Measurements from ENCODE around the gene CSTF1. TPM values are rescaled to one million over a fixed set of nuclear protein-coding genes. Genes with fewer than 3 reads are reported as not detected.
A peak's percentile ranks its signal among the peaks of the same experiment; 100 is the strongest.
"Not testable (repeated sequence)": the region's sequence is repeated elsewhere in the genome, so short reads cannot be mapped to it uniquely, and the experiment has no call there.

CSTF1 gene
- total RNA-seq, 8 experiments from 2014 or later, result 17.0 to 39.8 (median 24.1) TPM

DNA sequence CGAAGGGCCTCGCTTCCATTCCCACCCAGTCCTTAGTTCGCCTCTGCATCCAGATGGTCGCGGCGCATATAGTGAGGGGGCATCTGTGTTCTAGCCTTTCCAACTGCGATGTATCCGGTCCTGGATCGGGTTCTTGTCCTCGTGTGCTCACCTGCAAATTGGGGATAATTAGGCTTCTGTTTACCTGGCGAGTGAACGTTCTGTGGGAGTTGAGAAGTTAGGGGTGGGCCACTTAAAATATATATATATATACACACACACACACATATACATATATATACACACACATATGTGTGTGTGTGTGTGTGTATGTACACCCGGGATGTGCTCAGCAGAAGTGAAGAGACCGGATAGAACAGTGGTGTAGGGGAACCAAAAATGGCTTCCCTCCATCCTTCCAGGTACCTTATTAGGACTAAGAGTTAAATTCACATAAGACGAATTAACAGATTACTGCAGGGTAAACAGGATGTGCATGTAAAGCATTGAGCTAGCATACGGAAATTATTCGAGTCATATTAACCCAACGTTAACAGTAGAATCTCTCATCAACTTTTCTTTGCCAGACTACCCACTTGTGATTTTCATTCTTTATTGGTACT is 537 bp downstream of the CSTF1 start:
- WGBS, 10 experiments, result 0 to 11% (median 1%) methylated on average over 1 to 11 of the region's 18 CpGs; no CpG with 5 or more reads in 2 of the 10 experiments
- Histone ChIP-seq H3K27ac (peak overlapping the region; percentile 63 to 90), H3K4me3 (peak overlapping the region; percentile 42 to 73 (median 53)), H3K4me1 (replicated peaks in 1 of 2) (peaks cover 9 to 11% of the 10 kb centered on the region in 2 donors)
- ATAC-seq (replicated peaks in 6 of 8), result peak in 1 of 8 experiments; percentile 2
- in situ Hi-C loops (cut with MboI; ENCODE audit: low pct_unique_long_range_greater_than_20kb in 2 of 9, low sequenced_read_pairs in 9 of 9, unreplicated experiment in 9 of 9), result no loop called here

DNA sequence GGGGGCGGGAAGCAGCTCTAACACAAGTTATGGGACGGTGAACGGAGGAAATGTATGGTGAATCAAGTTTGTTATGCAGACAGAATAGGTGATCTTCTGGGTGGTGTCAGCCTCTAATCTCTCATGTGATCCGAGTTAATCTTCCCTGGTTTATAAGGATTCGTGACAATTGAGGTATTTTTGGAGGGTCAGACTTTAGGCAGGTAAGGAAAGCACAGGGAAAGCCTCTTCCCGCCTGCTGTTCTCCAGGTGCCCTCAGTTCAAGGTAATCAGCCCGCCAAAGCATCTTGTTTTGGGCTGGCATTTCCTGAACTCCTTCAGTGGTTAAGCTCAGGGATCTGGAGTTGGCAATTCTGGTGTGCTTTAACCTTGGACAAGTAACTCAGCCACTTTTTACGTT is 1.2 kb downstream of the CSTF1 start:
- Histone ChIP-seq H3K27ac (no peak overlapping the region), H3K4me3 (peak overlapping the region; percentile 42 to 73 (median 53)), H3K4me1 (replicated peaks in 1 of 2) (peaks cover 9 to 11% of the 10 kb centered on the region in 2 donors)
- 32 to 100% (median 58%) methylated on average over 1 to 6 of the region's 8 CpGs; no CpG with 5 or more reads in 1 of the 10 experiments for WGBS, 10 experiments
- no peak for ATAC-seq (replicated peaks in 6 of 8)
- in situ Hi-C loops (cut with MboI; ENCODE audit: low pct_unique_long_range_greater_than_20kb in 2 of 9, low sequenced_read_pairs in 9 of 9, unreplicated experiment in 9 of 9), result no loop called here

DNA sequence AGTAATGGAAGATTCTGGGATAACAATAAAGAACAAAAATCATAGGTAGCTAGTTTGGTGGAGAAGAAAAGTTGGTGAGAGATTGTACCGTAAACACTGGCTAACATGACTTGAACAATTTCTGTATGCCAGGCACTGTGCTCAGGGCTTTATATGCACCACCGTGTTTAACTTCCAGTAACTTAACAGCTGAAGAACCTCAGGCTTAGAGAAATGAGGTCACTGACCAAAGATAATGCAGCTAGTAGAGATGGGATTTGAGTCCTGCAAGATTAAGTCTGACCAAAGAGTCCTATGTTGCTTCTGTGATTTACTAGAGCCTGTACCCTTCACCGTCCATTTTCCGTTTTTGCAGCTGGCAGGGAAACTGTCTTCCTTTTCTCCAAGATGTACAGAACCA is 2.7 kb downstream of the CSTF1 start:
- no peak overlapping the region for H3K4me3 ChIP-seq
- peaks cover 12 to 15% of the 10 kb centered on the region in 2 donors for H3K4me1 ChIP-seq (replicated peaks in 1 of 2)
- 77 to 100% (median 97%) methylated on average over 1 to 4 of the region's 4 CpGs; no CpG with 5 or more reads in 2 of the 10 experiments for WGBS, 10 experiments
- no peak overlapping the region for H3K27ac ChIP-seq
- no peak for ATAC-seq (replicated peaks in 6 of 8)
- in situ Hi-C loops (cut with MboI; ENCODE audit: low pct_unique_long_range_greater_than_20kb in 2 of 9, low sequenced_read_pairs in 9 of 9, unreplicated experiment in 9 of 9), result no loop called here

DNA sequence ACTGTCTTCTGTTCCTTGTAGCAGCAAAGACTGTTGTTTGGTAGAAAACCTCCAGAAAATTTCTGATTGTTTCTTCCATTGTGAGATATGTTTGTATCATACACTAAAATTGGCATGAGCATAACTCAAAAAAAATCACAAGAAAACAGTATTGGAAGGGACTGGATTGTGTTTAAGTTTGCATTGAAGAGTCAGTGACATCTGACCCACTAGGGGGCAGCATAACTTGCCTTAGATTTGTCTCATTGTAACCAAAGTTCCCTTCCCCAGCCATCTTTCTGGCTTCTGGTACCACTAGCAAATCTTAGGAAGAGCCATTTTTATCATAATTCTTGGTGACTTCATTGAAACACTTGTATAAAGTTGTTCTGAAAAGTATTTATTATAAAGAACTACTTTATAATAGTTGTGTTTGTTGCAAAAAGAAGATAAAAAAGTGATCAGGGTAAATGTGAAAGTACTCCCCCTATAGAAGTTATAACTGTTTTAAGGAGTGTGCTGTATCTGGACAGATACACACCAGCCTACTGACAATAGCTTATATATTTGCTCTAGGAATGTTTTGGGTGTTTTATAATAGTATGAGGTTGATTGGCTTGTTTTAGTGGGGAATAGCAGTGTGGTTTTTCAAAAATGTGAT is 7.7 kb downstream of the CSTF1 start:
- H3K4me1 ChIP-seq (replicated peaks in 1 of 2), result peaks cover 3 to 5% of the 10 kb centered on the region in 2 donors
- in situ Hi-C loops (cut with MboI; ENCODE audit: low pct_unique_long_range_greater_than_20kb in 2 of 9, low sequenced_read_pairs in 9 of 9, unreplicated experiment in 9 of 9), result no loop called here
- no peak overlapping the region for H3K4me3 ChIP-seq
- H3K27ac ChIP-seq, result no peak overlapping the region
- ATAC-seq (replicated peaks in 6 of 8), result peak in 4 of 8 experiments; percentile 61 to 81 (median 73)

DNA sequence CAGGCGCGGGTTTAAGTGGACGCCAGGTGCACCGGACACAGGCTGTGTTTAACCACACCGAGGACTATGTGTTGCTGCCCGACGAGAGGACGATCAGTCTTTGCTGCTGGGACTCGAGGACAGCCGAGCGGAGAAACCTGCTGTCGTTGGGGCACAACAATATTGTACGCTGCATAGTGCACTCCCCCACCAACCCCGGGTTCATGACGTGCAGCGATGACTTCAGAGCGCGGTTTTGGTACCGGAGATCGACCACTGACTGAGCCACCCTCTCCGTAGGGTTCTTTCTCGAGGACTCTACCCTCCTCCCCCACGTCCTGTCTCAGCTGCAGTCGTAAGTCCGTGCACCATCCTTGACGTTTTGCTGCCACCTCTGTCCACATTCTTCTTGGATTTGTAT is 11.0 kb downstream of the CSTF1 start:
- WGBS, 10 experiments, result 81 to 100% (median 95%) methylated on average over 2 to 10 of the region's 26 CpGs; no CpG with 5 or more reads in 4 of the 10 experiments
- peaks cover 3 to 5% of the 10 kb centered on the region in 2 donors for H3K4me1 ChIP-seq (replicated peaks in 1 of 2)
- in situ Hi-C loops (cut with MboI; ENCODE audit: low pct_unique_long_range_greater_than_20kb in 2 of 9, low sequenced_read_pairs in 9 of 9, unreplicated experiment in 9 of 9), result no loop called here
- no peak overlapping the region for H3K27ac ChIP-seq
- no peak overlapping the region for H3K4me3 ChIP-seq
- no peak for ATAC-seq (replicated peaks in 6 of 8)

DNA sequence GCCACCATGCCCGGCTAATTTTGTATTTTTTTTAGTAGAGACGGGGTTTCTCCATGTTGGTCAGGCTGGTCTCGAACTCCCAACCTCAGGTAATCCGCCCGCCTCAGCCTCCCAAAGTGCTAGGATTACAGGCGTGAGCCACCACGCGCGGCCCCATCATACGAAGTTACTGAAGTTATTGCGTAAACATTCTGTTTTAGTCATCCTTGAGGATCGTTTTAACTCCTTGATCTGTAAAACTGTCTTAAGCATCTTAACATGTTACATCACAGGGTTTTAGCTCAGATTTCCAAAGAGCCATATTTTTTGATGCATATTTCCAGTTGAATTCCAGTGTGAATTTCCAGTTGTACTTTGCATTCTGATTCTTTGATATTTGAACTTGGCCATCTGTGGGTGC is 12.9 kb downstream of the CSTF1 start:
- ATAC-seq (replicated peaks in 6 of 8); H3K27ac ChIP-seq; H3K4me3 ChIP-seq; H3K4me1 ChIP-seq (replicated peaks in 1 of 2); in situ Hi-C loops (cut with MboI; ENCODE audit: low pct_unique_long_range_greater_than_20kb in 2 of 9, low sequenced_read_pairs in 9 of 9, unreplicated experiment in 9 of 9): not testable (repeated sequence)
- WGBS, 10 experiments, result 82 to 100% (median 100%) methylated on average over 2 to 9 of the region's 12 CpGs; no CpG with 5 or more reads in 3 of the 10 experiments

DNA sequence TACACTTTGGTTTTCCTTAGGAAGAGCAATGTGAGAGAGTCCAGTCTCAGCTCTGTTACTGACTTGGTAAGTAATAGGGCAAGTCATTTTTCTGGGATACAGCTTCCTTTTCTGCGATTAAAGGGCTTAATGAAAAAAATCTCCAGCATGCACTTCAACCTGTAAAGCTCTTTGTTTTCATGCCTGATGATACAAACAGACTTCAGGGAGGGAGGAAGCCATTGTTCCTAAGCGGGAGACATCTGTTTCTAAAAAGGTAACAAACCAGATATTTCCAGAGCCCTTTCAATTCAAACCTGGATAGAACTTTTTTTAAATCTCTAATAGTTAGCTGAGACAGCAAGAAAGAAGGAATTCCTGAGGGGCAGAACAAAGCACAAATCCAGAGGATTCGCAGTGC is 14.5 kb downstream of the CSTF1 start:
- H3K4me3 ChIP-seq, result no peak overlapping the region
- H3K27ac ChIP-seq, result no peak overlapping the region
- 33 to 100% (median 95%) methylated on average over 1 to 3 of the region's 3 CpGs; no CpG with 5 or more reads in 1 of the 10 experiments for WGBS, 10 experiments
- no peaks in the 10 kb centered on the region for H3K4me1 ChIP-seq (replicated peaks in 1 of 2)
- in situ Hi-C loops (cut with MboI; ENCODE audit: low pct_unique_long_range_greater_than_20kb in 2 of 9, low sequenced_read_pairs in 9 of 9, unreplicated experiment in 9 of 9), result no loop called here
- ATAC-seq (replicated peaks in 6 of 8), result no peak

DNA sequence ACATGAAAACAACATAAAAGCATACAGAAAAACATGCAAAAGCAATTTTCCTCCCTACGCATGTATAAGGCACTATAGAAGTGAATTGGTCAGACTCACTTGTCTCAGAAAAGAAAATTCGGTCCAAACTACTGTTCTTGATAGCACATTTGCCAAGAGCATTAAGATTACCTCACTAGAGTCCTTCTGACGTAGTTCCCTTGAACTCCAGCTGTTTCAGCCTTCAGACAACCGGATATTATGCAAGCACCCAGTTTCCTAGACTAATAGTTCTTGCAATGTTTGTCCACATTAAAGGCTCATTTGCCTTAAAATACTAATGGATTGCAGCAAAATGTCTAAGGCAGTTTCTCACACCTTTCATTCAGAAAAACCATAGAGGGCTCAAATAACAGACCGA is 17.1 kb downstream of the CSTF1 start:
- Histone ChIP-seq H3K27ac (no peak overlapping the region), H3K4me3 (no peak overlapping the region), H3K4me1 (replicated peaks in 1 of 2) (no peaks in the 10 kb centered on the region)
- in situ Hi-C loops (cut with MboI; ENCODE audit: low pct_unique_long_range_greater_than_20kb in 2 of 9, low sequenced_read_pairs in 9 of 9, unreplicated experiment in 9 of 9), result no loop called here
- ATAC-seq (replicated peaks in 6 of 8), result no peak
- WGBS, 10 experiments, result 86 to 100% (median 99%) methylated on average over 2 to 5 of the region's 5 CpGs

DNA sequence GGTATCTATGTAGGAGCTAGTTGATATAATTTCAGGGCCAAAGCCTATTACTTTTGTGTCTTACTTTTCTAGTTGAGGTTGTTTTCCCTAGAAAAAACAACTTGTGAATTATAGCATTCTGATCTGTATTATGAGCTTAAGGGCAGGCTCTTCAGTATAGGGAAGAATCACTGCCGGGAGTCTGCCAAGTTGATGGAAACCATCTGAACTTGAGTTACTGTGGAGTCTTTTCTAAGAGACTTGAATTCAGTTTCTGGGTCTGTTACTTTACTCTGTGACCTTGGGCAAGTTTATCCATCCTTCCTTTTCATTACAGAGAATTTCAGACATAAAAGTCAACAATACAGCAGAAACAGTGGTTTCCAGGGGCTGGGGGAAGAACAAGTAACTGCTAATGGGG is 17.5 kb downstream of the CSTF1 start:
- H3K27ac ChIP-seq, result no peak overlapping the region
- in situ Hi-C loops (cut with MboI; ENCODE audit: low pct_unique_long_range_greater_than_20kb in 2 of 9, low sequenced_read_pairs in 9 of 9, unreplicated experiment in 9 of 9), result no loop called here
- no peak overlapping the region for H3K4me3 ChIP-seq
- 11 to 100% (median 100%) methylated on average over 1 of the region's 1 CpG; no CpG with 5 or more reads in 1 of the 10 experiments for WGBS, 10 experiments
- ATAC-seq (replicated peaks in 6 of 8), result no peak
- no peaks in the 10 kb centered on the region for H3K4me1 ChIP-seq (replicated peaks in 1 of 2)

DNA sequence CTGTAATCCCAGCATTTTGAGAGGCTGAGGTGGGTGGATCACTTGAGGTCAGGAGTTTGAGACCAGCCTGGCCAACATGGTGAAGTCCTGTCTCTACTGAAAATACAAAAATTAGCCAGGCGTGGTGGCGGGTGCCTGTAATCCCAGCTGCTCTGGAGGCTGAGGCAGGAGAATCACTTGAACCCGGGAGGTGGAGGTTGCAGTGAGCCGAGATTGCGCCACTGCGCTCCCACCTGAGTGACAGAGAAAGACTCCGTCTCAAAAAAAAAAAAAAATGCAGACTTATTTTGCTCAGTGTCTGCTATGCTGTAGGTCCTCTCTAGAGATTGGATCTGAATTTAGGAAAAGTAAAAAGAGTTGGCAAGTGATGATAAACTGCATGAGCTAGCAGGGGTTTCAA is 18.8 kb downstream of the CSTF1 start:
- H3K4me1 ChIP-seq (replicated peaks in 1 of 2); H3K27ac ChIP-seq; ATAC-seq (replicated peaks in 6 of 8); H3K4me3 ChIP-seq; in situ Hi-C loops (cut with MboI; ENCODE audit: low pct_unique_long_range_greater_than_20kb in 2 of 9, low sequenced_read_pairs in 9 of 9, unreplicated experiment in 9 of 9): not testable (repeated sequence)
- WGBS, 10 experiments, result 80 to 100% (median 100%) methylated on average over 1 to 7 of the region's 7 CpGs; no CpG with 5 or more reads in 2 of the 10 experiments

DNA sequence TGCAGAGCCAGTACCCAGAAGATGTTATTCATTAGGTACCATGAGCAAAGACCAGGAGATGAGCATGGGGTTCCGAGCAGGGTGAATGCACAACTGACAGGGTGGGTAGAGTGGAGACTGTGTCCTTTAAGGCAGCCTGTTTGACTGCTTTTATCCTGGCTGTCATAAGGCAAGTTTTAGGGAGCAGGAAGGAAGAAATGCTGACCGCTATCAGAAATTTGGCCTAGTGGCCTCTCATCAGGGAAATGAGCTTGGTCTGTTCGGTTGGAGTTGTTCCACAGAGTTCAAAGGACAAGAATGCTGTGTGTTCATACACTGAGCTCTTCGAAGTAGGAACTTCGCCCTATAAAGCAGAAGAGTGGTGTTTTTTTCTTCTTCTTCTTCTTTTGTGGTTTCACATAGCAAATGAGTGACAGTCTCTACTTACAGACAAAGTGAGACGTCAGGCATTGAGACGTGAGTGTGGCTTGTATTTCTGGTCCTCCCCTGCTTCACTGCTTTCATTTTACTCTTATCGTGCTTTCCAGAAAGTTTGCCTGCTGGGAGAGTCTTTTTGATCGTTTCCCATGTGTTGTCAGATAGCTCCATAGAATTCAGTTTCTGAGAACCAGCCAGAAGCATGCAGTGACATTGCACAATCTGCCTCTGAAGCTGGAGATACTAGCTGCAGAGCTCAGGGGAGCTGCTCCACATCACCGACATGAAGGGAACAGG is 19.5 kb downstream of the CSTF1 start, which contains the start of gene CASS4:
Gene CASS4, plus strand, starts transcription at position 502 of the 714 bp plus-strand sequence. Its CDS starts 199 bp downstream, at position 701.
- H3K4me3 ChIP-seq, result no peak within 1 kb of the TSS
- peak in 2 of 8 experiments; percentile 39 for ATAC-seq (replicated peaks in 6 of 8)
- H3K27ac ChIP-seq, result no peak within 1 kb of the TSS
- in situ Hi-C loops (cut with MboI; ENCODE audit: low pct_unique_long_range_greater_than_20kb in 2 of 9, low sequenced_read_pairs in 9 of 9, unreplicated experiment in 9 of 9), result no loop called here
- 25 to 85% (median 77%) methylated on average over 1 to 9 of the region's 10 CpGs; no CpG with 5 or more reads in 2 of the 10 experiments for WGBS, 10 experiments
- no peaks in the 10 kb centered on the region for H3K4me1 ChIP-seq (replicated peaks in 1 of 2)

DNA sequence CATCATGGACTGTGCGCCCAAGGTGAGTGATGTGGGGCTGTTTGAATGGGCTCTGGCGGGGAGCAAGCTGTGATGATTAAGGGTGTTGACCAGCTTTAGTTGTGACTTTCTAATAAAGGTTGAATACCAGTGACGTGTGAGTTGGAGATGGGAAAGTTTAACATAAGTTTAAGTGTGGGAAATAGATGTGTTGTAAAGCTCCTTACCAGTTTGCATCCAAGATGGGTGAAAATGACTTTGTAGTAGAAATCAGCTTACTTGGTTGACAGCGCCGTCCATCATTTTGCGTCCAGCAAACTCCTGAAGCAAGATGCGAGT is 20.0 kb downstream of the CSTF1 start:
- no peaks in the 10 kb centered on the region for H3K4me1 ChIP-seq (replicated peaks in 1 of 2)
- 67 to 100% (median 97%) methylated on average over 1 to 6 of the region's 7 CpGs; no CpG with 5 or more reads in 3 of the 10 experiments for WGBS, 10 experiments
- in situ Hi-C loops (cut with MboI; ENCODE audit: low pct_unique_long_range_greater_than_20kb in 2 of 9, low sequenced_read_pairs in 9 of 9, unreplicated experiment in 9 of 9), result no loop called here
- H3K4me3 ChIP-seq, result no peak overlapping the region
- H3K27ac ChIP-seq, result no peak overlapping the region
- no peak for ATAC-seq (replicated peaks in 6 of 8)

DNA sequence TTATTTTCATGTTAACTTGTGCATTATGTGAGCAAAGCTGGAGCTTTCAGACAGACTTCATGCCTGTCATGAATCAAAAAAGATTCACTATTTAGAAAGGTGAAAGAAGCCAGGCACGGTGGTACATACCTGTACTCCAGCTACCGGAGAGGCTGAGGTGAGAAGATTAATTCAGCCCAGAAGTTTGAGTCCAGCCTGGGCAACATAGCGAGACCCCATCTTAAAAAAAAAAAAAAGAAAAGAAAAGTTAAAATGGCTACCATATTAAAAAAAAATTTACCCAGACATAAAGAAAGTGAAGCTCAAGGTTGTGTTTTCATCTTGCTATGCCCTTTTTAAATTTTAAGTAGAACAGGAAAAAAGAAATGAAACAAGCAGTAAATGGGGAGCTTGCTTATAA is 20.5 kb downstream of the CSTF1 start:
- no peak overlapping the region for H3K4me3 ChIP-seq

More for the DNA sequence above, 20.5 kb downstream of the CSTF1 start:
- Histone ChIP-seq H3K27ac (no peak overlapping the region), H3K4me1 (replicated peaks in 1 of 2) (no peaks in the 10 kb centered on the region)
- in situ Hi-C loops (cut with MboI; ENCODE audit: low pct_unique_long_range_greater_than_20kb in 2 of 9, low sequenced_read_pairs in 9 of 9, unreplicated experiment in 9 of 9), result no loop called here
- ATAC-seq (replicated peaks in 6 of 8), result no peak
- WGBS, 10 experiments, result 70 to 100% (median 95%) methylated on average over 2 to 3 of the region's 3 CpGs

Measured in motor neuron (in vitro differentiated cells).